Mesodermal cell (in vitro differentiated cells): ENCODE results near the gene FAM222B.
"Not testable (repeated sequence)": the region's sequence is repeated elsewhere in the genome, so short reads cannot be mapped to it uniquely, and the experiment has no call there.

Experiments used
- H3K27ac ChIP-seq: 2 replicates; pipeline ENCODE4 v1.7.0; 2013; ENCODE audit warnings: mild to moderate bottlenecking, low read depth, low read length, moderate library complexity; ENCODE audit not compliant: severe bottlenecking
- H3K36me3 ChIP-seq: 2 replicates; pipeline ENCODE4 v1.7.1; 2013; ENCODE audit warnings: mild to moderate bottlenecking, low read length, moderate library complexity; ENCODE audit not compliant: control insufficient read depth, insufficient read depth
- H3K4me1 ChIP-seq: one replicate; pipeline ENCODE4 v1.7.1; 2013; ENCODE audit warnings: mild to moderate bottlenecking, low read length; ENCODE audit not compliant: insufficient read depth, control insufficient read depth, poor library complexity, severe bottlenecking
- H3K4me3 ChIP-seq: 2 replicates; pipeline ENCODE4 v1.7.0; 2013; ENCODE audit warnings: low read length, control low read depth, mild to moderate bottlenecking; ENCODE audit not compliant: insufficient read depth, poor library complexity, severe bottlenecking; ENCODE audit errors: extremely low read depth
- H3K9me3 ChIP-seq: 2 replicates; pipeline ENCODE4 v1.7.1; 2013; ENCODE audit warnings: mild to moderate bottlenecking, low read length, moderate library complexity; ENCODE audit not compliant: control insufficient read depth
- WGBS, 2 experiments: methylation state at CpG; one replicate each; pipeline ENCODE4 v1.1.5; 2013; ENCODE audit warnings: missing lambda C conversion rate in 2 of 2; ENCODE audit not compliant: insufficient coverage in 2 of 2; 5-methylcytosine and 5-hydroxymethylcytosine counted together

The FAM222B gene

GRCh38 chr17:28841901-28842281 lies 699 bp downstream of the FAM222B start:
- H3K36me3 ChIP-seq: no peaks in the 10 kb centered on the region

GRCh38 chr17:28839221-28839620 lies 3.4 kb downstream of the FAM222B start:
- no CpG with 5 or more reads among the region's 2 CpGs for WGBS, 2 experiments
- H3K9me3 ChIP-seq: no peaks in the 10 kb centered on the region
- H3K36me3 ChIP-seq: peaks cover 5% of the 10 kb centered on the region
- no peak overlapping the region for H3K4me3 ChIP-seq
- peaks cover 3% of the 10 kb centered on the region for H3K4me1 ChIP-seq
- no peak overlapping the region for H3K27ac ChIP-seq

More at GRCh38 chr17:28841901-28842281, 699 bp downstream of the FAM222B start:
- H3K27ac ChIP-seq: peak overlapping the region; percentile 53
- H3K4me1 ChIP-seq: peaks cover 3% of the 10 kb centered on the region
- peak overlapping the region; percentile 91 for H3K4me3 ChIP-seq
- 14 to 15% methylated on average over 6 of the region's 6 CpGs for WGBS, 2 experiments
- H3K9me3 ChIP-seq: no peaks in the 10 kb centered on the region

GRCh38 chr17:28836541-28836940 lies 6.0 kb downstream of the FAM222B start:
- not testable (repeated sequence) for H3K9me3 ChIP-seq, H3K27ac ChIP-seq, H3K4me3 ChIP-seq, H3K4me1 ChIP-seq
- peaks cover 14% of the 10 kb centered on the region for H3K36me3 ChIP-seq
- WGBS, 2 experiments: 95 to 100% methylated on average over 1 to 4 of the region's 10 CpGs

GRCh38 chr17:28834420-28834819 lies 8.2 kb downstream of the FAM222B start:
- no peak overlapping the region for H3K27ac ChIP-seq
- peaks cover 15% of the 10 kb centered on the region for H3K36me3 ChIP-seq
- no peaks in the 10 kb centered on the region for H3K4me1 ChIP-seq
- H3K4me3 ChIP-seq: no peak overlapping the region
- WGBS, 2 experiments: no CpG with 5 or more reads among the region's 1 CpG
- H3K9me3 ChIP-seq: no peaks in the 10 kb centered on the region

- no peak overlapping the region for H3K4me3 ChIP-seq
- no peaks in the 10 kb centered on the region for H3K9me3 ChIP-seq
- H3K36me3 ChIP-seq: peaks cover 15% of the 10 kb centered on the region
- H3K27ac ChIP-seq: no peak overlapping the region
- 90 to 97% methylated on average over 5 to 13 of the region's 15 CpGs for WGBS, 2 experiments
- no peaks in the 10 kb centered on the region for H3K4me1 ChIP-seq
Observed at GRCh38 chr17:28828294-28829040, 14.1 kb downstream of the FAM222B start.

- H3K27ac ChIP-seq: no peak overlapping the region
- peaks cover 10% of the 10 kb centered on the region for H3K36me3 ChIP-seq
- H3K4me3 ChIP-seq: no peak overlapping the region
- no CpG with 5 or more reads among the region's 1 CpG for WGBS, 2 experiments
- H3K4me1 ChIP-seq: no peaks in the 10 kb centered on the region
- no peaks in the 10 kb centered on the region for H3K9me3 ChIP-seq
Observed at GRCh38 chr17:28827672-28828071, 14.9 kb downstream of the FAM222B start.

GRCh38 chr17:28819582-28819981 lies 23.0 kb downstream of the FAM222B start:
- Histone ChIP-seq H3K36me3 (peaks cover 4% of the 10 kb centered on the region), H3K4me3 (no peak overlapping the region), H3K27ac (no peak overlapping the region), H3K9me3 (no peaks in the 10 kb centered on the region), H3K4me1 (no peaks in the 10 kb centered on the region)
- 100% methylated on average over 1 of the region's 1 CpG; no CpG with 5 or more reads in 1 of the 2 experiments for WGBS, 2 experiments

- H3K4me1 ChIP-seq: no peaks in the 10 kb centered on the region
- H3K27ac ChIP-seq: no peak overlapping the region
- peaks cover 4% of the 10 kb centered on the region for H3K36me3 ChIP-seq
- no peaks in the 10 kb centered on the region for H3K9me3 ChIP-seq
- 89 to 100% methylated on average over 1 of the region's 3 CpGs for WGBS, 2 experiments
- no peak overlapping the region for H3K4me3 ChIP-seq
Observed at GRCh38 chr17:28818819-28819221, 23.8 kb downstream of the FAM222B start.

GRCh38 chr17:28816540-28816939 lies 26.1 kb downstream of the FAM222B start:
- peaks cover 5% of the 10 kb centered on the region for H3K4me1 ChIP-seq
- no peaks in the 10 kb centered on the region for H3K9me3 ChIP-seq
- no peak overlapping the region for H3K4me3 ChIP-seq
- no peak overlapping the region for H3K27ac ChIP-seq
- 86 to 100% methylated on average over 1 to 4 of the region's 4 CpGs for WGBS, 2 experiments
- H3K36me3 ChIP-seq: no peaks in the 10 kb centered on the region

- Histone ChIP-seq H3K4me1 (peaks cover 25% of the 10 kb centered on the region), H3K36me3 (no peaks in the 10 kb centered on the region), H3K9me3 (no peaks in the 10 kb centered on the region), H3K27ac (peak overlapping the region; percentile 98), H3K4me3 (peak overlapping the region; percentile 74)
- 0% methylated on average over 2 of the region's 10 CpGs; no CpG with 5 or more reads in 1 of the 2 experiments for WGBS, 2 experiments
Observed at GRCh38 chr17:28812748-28813377, 29.7 kb downstream of the FAM222B start.
